Measurements from ENCODE around the gene HAP1. TPM values are rescaled to one million over a fixed set of nuclear protein-coding genes. Genes with fewer than 3 reads are reported as not detected.
"Not testable (repeated sequence)": the region's sequence is repeated elsewhere in the genome, so short reads cannot be mapped to it uniquely, and the experiment has no call there.

The HAP1 gene
- total RNA-seq, 1 donor from 2014 or later = 0.96 TPM

DNA sequence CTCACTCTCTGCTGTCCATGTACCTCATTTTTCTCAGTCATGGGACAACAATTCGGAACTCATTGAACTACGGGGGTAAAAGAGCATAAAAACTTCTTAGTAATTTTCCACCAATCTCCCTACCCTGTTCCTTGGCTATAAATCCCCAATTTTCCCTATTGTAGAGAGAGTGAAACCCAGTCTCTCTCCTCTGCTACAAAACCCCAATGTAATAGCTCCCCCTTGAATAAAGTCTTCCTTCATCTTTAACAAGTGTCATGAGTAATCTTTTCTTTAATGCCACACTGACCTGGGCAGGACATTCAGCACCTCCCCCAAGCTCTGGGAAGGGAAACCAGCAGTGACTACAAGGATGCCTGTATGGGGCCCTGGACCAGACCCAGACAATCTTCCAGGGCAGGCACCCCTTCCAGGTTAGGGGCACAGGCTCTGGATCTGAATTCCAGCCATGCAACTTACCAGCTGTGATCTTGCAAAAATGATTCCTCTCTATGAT, 56.0 kb downstream of the HAP1 start:
- no peaks in the 10 kb centered on the region for H3K36me3 ChIP-seq (ENCODE audit: control insufficient read depth, insufficient read depth, low read length)
- no peaks in the 10 kb centered on the region for H3K27me3 ChIP-seq (ENCODE audit: control insufficient read depth, insufficient read depth, low read length)
- DNase-seq (ENCODE audit: low read depth) = no peak
- peak overlapping the region; percentile 2 for H3K4me3 ChIP-seq (ENCODE audit: low read depth, low read length)
- TF ChIP-seq, protein P1, sequence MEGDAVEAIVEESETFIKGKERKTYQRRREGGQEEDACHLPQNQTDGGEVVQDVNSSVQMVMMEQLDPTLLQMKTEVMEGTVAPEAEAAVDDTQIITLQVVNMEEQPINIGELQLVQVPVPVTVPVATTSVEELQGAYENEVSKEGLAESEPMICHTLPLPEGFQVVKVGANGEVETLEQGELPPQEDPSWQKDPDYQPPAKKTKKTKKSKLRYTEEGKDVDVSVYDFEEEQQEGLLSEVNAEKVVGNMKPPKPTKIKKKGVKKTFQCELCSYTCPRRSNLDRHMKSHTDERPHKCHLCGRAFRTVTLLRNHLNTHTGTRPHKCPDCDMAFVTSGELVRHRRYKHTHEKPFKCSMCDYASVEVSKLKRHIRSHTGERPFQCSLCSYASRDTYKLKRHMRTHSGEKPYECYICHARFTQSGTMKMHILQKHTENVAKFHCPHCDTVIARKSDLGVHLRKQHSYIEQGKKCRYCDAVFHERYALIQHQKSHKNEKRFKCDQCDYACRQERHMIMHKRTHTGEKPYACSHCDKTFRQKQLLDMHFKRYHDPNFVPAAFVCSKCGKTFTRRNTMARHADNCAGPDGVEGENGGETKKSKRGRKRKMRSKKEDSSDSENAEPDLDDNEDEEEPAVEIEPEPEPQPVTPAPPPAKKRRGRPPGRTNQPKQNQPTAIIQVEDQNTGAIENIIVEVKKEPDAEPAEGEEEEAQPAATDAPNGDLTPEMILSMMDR (IDR thresholded peaks at IDR 0.05; ENCODE audit: insufficient read depth, low read length, poor library complexity, severe bottlenecking) = no peak

DNA sequence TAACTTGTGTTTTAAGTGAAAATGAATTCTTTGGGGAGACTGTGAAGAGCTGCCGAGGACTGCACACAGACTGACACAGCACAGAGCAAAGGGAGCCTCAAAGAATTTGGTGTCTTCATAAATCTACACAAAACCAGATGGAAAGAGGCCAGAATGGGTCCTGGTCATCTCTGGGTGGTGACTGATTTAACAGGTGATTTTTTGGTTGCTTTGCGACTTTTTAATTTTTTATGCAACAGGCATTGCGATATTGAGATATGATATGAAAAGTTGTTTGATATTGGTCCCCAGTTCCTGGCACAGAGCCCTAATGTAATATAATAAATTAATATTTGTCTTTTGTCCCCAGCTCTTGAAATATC, 58.4 kb downstream of the HAP1 start:
- Histone ChIP-seq H3K4me3 (ENCODE audit: low read depth, low read length) (no peak overlapping the region), H3K36me3 (ENCODE audit: control insufficient read depth, insufficient read depth, low read length) (no peaks in the 10 kb centered on the region), H3K27me3 (ENCODE audit: control insufficient read depth, insufficient read depth, low read length) (no peaks in the 10 kb centered on the region)
- TF ChIP-seq, protein P1 (IDR thresholded peaks at IDR 0.05; ENCODE audit: insufficient read depth, low read length, poor library complexity, severe bottlenecking) = no peak
- DNase-seq (ENCODE audit: low read depth) = no peak

DNA sequence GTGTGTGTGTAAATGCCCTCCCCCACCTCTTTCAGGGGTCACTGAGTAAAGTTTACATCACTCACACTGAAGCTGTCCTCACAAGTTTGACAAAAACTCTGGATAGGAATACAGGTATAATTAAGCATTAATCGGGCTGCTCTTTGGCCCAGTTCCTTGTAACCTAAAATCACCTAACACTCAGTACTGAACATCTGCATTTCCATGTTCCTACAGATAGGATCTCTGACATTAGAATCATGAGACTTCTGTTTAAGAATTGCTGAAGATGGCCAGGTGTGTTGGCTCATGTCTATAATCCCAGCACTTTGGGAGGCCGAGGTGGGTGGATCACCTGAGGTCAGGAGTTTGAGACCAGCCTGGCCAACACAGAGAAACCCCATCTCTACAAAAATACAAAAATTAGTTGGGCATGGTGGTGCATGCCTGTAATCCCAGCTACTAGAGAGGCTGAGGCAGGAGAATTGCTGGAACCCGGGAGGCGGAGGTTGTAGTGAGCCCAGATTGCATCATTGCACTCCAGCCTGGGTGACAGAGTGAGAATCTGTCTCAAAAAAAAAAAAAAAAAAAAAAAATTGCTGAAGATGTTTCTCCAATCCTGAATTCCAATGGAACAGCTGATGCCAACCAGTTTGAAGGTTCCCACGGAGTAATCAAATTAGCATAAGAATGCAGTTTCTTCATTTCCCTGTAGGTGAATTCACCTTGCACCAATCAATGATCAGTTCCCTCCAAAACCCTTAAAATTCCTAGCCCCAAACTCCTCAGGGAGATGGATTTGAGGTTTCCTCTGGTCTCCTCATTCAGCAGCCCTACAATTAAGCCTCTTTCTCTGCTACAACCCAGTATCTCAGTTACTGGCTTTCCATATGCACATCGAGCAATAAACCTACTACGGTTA, 59.0 kb downstream of the HAP1 start:
- not testable (repeated sequence) for H3K36me3 ChIP-seq (ENCODE audit: control insufficient read depth, insufficient read depth, low read length); H3K27me3 ChIP-seq (ENCODE audit: control insufficient read depth, insufficient read depth, low read length); H3K4me3 ChIP-seq (ENCODE audit: low read depth, low read length); DNase-seq (ENCODE audit: low read depth)

Other genes with a start within 250 kb of the HAP1 start
- gene KRT36, start 244.7 kb downstream of the HAP1 start, total RNA-seq = not detected in 2 replicates
- gene KRT13, start 229.0 kb downstream of the HAP1 start, total RNA-seq = 0.96 TPM in 1 of 2 replicates, not detected in the other
- 1.3 and 1.6 TPM in 2 replicates for gene KRT15, start 215.8 kb downstream of the HAP1 start, total RNA-seq
- gene KRT19, start 206.3 kb downstream of the HAP1 start, total RNA-seq = 851 and 925 TPM in 2 replicates
- gene KRT9, start 162.6 kb downstream of the HAP1 start, total RNA-seq = not detected in 2 replicates
- not detected in 2 replicates for gene KRT14, start 147.7 kb downstream of the HAP1 start, total RNA-seq
- gene KRT16, start 121.9 kb downstream of the HAP1 start, total RNA-seq = 4.2 and 4.8 TPM in 2 replicates
- 208 and 216 TPM in 2 replicates for gene KRT17, start 110.1 kb downstream of the HAP1 start, total RNA-seq
- gene EIF1, start 45.8 kb downstream of the HAP1 start, total RNA-seq = 318 and 368 TPM in 2 replicates
- gene GAST, start 22.3 kb downstream of the HAP1 start, total RNA-seq = not detected in 2 replicates
- 749 and 895 TPM in 2 replicates for gene JUP, start 52.1 kb upstream of the HAP1 start, total RNA-seq
- 50.5 and 58.4 TPM in 2 replicates for gene P3H4, start 77.3 kb upstream of the HAP1 start, total RNA-seq
- 152 and 157 TPM in 2 replicates for gene FKBP10, start 78.4 kb upstream of the HAP1 start, total RNA-seq
- gene NT5C3B, start 101.6 kb upstream of the HAP1 start, total RNA-seq = 60.2 and 61.5 TPM in 2 replicates
- not detected in 2 replicates for gene KLHL10, start 103.2 kb upstream of the HAP1 start, total RNA-seq
- 28.3 and 29.2 TPM in 2 replicates for gene KLHL11, start 130.8 kb upstream of the HAP1 start, total RNA-seq
- gene ACLY, start 184.3 kb upstream of the HAP1 start, total RNA-seq = 241 and 301 TPM in 2 replicates
- 0.62 and 0.84 TPM in 2 replicates for gene ODAD4, start 196.0 kb upstream of the HAP1 start, total RNA-seq
- 58.5 and 65.1 TPM in 2 replicates for gene CNP, start 232.2 kb upstream of the HAP1 start, total RNA-seq

Measured in kidney epithelial cell (primary cell).